ENCODE measurements around the gene NMT1.
"Not testable (repeated sequence)": the region's sequence is repeated elsewhere in the genome, so short reads cannot be mapped to it uniquely, and the experiment has no call there.

The NMT1 gene

DNA sequence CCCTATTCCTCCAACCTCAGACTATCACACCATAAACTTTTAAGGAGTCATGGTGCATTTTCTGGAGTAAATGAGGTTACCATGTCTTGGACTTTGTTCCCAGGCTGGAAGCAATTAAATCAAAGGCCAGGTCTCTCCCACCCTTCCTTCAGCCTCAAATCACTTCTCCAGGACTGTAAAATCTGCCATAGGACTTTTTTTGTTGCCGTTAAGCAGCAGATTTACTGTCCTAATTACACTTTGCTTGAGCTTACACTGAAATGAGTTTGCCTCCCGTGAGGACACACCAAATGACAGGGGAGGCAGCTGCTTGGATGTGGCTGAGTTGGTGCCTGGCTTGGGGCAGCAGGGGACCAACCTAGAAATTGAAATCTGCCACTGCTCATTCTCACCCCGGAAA, 24.4 kb upstream of the NMT1 start:
- DNase-seq (ENCODE audit: low spot score), result no peak

GRCh38 chr17:45038728-45039634, 22.1 kb upstream of the NMT1 start:
- DNase-seq (ENCODE audit: low spot score), result no peak

DNA sequence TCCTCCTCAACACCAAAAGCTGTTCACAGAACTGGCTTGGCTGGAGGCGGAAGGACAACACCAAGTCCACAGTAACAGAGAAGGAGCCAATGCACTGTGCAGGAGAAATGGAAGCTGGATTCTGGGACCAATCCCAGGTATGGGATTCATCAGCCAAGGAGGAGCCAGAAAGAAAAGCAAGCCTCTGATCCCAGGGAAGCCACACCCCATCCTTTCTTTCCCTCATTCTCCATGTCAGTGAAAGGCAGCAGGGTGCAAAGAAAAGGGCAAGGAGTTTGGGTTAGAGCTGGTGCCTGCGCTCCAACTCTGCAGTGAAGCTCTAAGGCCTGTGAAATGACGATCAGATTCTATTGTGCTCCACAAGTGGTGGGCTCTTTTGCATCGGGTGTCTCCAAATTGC, 20.7 kb upstream of the NMT1 start:
- no peak for DNase-seq (ENCODE audit: low spot score)

DNA sequence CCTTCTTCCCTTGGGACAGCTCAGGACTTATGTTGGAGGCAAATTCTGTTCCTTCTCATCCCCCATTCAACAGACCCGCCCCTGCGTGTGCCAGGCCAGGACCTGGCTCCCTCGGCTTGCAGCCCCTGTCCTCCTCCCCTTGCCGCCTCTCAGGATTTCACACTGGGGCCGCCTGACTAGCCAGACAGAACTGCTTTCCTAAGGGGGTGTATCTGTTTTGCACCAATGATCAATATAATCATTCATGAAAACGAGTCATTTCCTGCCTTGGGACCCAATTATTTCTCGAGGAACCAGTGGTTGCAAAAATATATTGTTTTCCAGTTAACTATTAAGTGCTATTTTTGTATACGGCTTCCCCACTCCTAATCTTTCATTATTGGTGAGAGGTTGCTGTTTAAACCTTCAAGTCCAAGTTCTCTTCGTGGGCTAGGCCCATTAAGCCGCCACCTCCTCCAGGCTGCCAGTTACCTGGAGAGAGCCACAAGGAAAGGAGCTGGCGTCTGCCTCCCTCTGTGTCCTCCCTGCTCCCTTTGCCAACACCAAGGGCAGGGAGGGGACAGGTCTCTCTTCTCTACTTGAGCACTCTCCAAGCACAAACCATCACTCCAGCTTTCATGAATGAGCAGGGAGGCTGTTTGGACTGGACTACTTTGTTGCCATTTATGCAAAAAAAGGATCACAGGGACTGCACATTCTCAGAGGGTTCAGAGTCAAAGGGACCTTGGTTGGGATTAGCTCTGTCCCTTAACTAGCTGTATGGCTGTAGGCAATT, 18.6 kb upstream of the NMT1 start:
- no peak for DNase-seq (ENCODE audit: low spot score)

DNA sequence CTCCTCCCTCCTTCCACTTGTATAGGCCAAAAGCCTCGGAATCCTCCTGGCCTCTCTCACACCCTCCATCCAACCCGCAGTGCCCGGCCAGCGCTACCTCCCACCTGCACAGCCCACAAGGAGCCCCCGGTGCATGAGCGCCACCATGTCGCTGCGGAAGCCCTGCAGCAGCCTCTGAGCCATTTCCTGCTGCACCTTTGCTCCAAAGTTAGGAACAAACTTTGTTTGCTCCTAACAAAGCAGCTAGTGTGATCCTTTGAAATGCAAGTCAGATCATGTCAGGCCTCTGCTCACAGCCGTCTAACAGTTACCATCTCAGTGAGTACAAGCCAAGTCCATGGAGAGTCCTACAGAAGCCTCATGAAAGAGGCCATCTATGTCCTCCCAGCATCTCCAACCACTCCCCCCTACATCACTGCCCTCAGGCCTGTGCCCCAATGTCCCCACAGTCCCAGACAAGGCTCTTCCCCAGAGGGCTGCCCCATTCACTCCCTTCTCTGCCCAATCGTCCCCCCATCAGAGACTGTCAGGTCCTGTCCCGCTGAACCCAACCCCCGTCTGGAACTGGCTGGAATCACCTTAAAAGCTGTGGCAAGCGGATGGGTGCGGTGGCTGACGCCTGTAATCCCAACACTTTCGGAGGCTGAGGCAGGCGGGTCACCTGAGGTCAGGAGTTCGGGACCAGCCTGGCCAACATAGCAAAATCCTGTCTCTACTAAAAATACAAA, 17.1 kb upstream of the NMT1 start:
- DNase-seq (ENCODE audit: low spot score), result no peak

DNA sequence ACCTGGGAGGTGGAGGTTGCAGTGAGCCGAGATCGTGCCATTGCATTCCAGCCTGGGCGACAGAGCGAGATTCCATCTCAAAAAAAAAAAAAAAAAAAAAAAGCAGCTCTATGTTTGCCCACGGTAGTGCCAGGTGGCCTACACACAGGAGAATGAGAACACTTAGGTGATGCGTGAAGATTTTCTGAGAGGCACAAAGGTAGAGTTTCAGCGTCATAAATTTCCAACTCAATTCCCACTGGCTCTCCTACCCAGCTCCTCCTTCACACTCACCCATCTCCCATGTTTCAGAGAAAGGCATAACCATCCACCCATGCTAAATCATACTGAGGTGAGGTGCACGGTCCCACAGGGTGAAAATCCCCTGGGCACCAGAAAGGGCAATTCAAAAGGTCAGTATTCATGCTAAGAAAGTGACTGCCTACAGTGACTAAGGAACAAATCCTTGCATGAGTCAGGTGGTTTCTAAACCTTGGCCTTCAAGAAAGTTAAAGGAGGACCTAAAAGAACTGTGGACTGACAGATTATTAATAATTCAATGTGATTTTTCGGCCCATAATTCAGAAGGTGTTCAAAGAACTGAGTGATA, 14.5 kb upstream of the NMT1 start:
- DNase-seq (ENCODE audit: low spot score), result no peak

DNA sequence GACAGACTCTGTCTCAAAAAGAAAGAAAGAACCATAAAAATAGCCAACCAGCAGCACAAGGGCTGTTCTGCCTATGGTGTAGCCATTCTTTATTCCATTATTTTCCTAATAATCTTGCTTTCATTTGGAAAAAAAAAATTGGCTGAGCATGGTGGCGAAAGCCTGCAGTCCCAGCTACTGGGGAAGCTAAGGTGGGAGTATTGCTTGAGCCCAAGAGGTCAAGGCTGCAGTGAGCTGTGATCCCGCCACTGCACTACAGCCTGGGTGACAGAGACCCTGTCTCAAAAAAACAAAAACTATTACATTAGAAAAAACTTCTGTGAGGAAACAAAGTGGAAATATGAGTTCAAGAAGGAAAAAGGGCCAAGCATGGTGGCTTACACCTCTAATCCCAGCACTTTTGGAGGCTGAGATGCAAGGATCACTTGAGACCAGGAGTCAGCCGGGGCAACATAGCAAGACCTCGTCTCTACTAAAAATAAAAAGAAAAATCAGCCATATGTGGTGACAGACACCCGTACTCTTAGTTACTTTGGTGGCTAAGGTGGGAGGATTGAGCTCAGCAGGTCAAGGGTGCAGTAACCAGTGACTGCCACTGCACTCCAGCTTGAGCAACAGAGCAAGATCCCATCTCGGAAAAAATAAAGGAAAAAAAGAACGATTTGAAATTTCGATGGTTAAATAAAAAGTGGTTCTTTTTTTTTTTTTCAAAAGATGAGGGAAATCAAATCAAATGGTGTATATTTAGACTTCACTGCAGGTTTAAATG, 12.1 kb upstream of the NMT1 start:
- no peak for DNase-seq (ENCODE audit: low spot score)

GRCh38 chr17:45050481-45051059, 10.5 kb upstream of the NMT1 start:
- no peak for DNase-seq (ENCODE audit: low spot score)

GRCh38 chr17:45051060-45051719, 9.9 kb upstream of the NMT1 start, which contains the start of gene DCAKD:
Gene DCAKD (minus strand): TSS chr17:45051632. CDS start chr17:45034885, 16,747 bp downstream.
- DNase-seq (ENCODE audit: low spot score), result peak; percentile 92

DNA sequence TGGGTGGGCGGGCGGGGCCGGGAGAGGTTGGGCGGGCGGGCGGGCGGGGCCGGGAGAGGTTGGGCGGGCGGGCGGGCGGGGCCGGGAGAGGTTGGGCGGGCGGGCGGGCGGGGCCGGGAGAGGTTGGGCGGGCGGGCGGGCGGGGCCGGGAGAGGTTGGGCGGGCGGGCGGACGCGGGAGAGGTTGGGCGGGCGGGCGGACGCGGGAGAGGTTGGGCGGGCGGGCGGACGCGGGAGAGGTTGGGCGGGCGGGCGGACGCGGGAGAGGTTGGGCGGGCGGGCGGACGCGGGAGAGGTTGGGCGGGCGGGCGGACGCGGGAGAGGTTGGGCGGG, 9.4 kb upstream of the NMT1 start:
- not testable (repeated sequence) for DNase-seq (ENCODE audit: low spot score)

DNA sequence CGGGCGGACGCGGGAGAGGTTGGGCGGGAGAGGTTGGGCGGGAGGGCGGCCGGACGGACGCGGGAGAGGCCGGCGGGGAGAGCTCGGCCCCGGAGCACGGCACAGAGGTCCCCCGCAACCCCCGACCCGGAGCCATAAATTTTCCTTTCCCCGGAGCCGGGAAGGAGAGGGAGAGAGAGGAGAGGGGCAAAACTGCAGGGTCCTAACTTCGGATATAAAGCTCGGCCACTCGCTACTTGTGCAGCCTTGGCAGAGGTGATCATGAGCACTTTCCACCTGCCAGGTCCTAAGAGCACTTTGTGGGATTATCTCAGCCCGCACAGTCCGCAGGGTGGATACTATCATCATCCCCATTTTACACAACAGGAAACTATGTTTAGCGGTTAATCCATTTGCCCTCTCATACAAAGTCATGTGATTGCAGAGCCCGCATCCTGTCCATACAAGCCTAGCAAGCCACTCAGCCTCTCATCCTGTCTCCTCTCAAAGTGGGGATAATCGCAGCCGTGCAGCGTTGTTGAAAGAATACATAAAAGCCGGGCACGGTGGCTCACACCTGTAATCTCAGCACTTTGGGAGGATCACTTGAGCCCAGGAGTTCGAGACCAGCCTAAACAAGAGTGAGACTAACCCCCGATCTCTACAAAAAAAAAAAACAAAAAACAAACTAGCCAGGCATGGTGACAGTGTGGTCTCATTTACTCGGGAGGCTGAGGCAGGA, 8.9 kb upstream of the NMT1 start:
- DNase-seq (ENCODE audit: low spot score), result peak; percentile 38

GRCh38 chr17:45060382-45060796, 728 bp upstream of the NMT1 start:
- no peak for DNase-seq (ENCODE audit: low spot score)

DNA sequence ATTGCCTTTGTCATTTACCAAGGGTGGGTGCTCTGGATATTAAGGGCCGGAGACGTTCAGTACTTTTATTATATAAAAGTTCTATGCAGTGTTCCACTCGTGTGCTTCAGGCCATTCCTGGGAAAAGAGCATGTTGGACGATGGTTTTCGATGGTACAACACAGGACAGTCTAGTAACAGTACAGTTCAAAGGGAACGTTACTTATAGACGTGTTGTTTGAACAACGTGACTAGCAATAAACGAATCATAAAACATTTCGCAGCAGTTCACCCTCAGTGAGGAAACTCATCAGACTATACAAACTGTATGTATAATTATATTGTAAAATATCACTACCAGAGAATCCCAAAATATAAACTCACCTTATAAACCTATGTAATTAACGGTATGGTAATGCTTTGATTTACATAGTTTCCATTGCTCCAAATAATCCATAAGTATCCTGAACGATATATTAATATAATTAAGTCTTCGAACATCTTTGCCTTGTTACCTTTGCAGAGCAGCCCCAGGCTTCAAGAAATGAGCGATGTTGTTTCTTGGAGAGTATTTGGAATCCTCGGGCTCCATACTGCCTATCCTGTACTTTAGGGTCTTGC, 589 bp downstream of the NMT1 start:
- no peak for DNase-seq (ENCODE audit: low spot score)

- DNase-seq (ENCODE audit: low spot score), result no peak
Measured at GRCh38 chr17:45063198-45063597, 2.1 kb downstream of the NMT1 start.

DNA sequence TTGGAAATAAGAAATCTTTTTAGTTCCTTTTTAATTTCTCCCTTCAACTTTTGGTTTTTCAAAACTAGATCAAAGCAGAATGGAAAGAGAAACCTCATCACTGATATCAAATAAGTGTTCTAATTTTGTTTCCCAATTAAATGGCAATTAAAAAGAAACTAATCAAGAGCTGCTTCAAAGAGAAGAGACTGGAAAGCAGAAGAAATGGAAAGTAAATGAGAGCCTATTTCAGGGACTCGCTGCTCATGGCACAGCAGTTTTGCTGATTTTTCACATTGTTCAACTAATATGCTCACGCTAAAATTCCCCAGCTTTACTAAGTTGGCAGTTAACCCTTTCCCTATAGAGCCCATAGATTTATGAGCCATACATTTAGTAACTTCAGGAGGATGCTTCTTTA, 6.5 kb downstream of the NMT1 start:
- no peak for DNase-seq (ENCODE audit: low spot score)

DNA sequence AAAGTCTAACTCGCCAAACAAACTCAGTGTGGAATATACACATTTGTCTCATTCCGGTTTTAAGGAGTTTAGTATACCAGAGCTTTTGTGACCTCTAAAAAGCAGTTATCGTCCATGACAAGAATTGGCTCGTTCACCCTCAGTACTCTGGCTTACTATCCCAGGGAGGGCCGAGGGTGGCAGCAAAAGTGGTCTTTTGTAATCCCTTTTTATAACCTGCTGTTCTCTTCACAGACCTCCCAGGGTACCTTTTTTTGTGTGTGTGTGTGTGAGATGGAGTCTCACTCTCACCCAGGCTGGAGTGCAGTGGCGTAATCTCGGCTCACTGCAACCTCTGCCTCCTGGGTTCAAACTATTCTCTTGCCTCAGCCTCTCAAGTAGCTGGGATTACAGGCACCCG, 8.9 kb downstream of the NMT1 start:
- no peak for DNase-seq (ENCODE audit: low spot score)

- DNase-seq (ENCODE audit: low spot score), result no peak
Measured at GRCh38 chr17:45070809-45071208, 9.7 kb downstream of the NMT1 start.

- no peak for DNase-seq (ENCODE audit: low spot score)
Measured at GRCh38 chr17:45073414-45074070, 12.4 kb downstream of the NMT1 start.

- DNase-seq (ENCODE audit: low spot score), result no peak
Measured at GRCh38 chr17:45077643-45078042, 16.5 kb downstream of the NMT1 start.

All from hematopoietic multipotent progenitor cell treated with erythropoietin and hydrocortisone succinate and interleukin-3 and kit ligand, for 15 days (in vitro differentiated cells).